ENCODE measurements around the gene CNNM3. TPM values are rescaled to one million over a fixed set of nuclear protein-coding genes. Genes with fewer than 3 reads are reported as not detected.
"Not testable (repeated sequence)": the region's sequence is repeated elsewhere in the genome, so short reads cannot be mapped to it uniquely, and the experiment has no call there.

CNNM3 gene
- total RNA-seq, 1 experiment from 2014 or later, result 5.3 TPM

DNA sequence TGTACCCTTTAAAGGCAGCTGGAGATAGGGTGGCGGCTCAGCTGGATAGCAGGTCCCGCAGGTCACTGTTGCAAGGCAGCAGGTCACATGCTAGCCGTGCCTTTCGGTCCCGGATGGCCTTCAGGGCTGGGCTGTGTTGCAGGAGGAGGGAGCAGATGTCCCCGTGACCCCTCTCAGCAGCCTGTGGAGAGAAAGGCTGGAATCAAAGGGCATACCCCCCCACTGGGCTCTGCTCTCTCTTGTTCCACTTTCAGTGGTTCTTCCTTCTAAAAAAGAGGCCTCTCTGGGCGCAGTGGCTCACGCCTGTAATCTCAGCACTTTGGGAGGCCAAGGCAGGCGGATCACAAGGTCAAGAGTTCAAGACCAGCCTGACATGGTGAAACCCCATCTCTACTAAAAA is 32.2 kb downstream of the CNNM3 start:
- Histone ChIP-seq H3K4me3 (no peak overlapping the region), H3K4me1 (replicated peaks) (no peaks in the 10 kb centered on the region), H3K9me3 (replicated peaks) (no peaks in the 10 kb centered on the region), H3K27ac (no peak overlapping the region), H3K36me3 (peaks cover 28% of the 10 kb centered on the region), H3K27me3 (replicated peaks) (no peaks in the 10 kb centered on the region)
- DNase-seq (ENCODE audit: low read depth in 1 of 2, low spot score in 2 of 2), result no peak

DNA sequence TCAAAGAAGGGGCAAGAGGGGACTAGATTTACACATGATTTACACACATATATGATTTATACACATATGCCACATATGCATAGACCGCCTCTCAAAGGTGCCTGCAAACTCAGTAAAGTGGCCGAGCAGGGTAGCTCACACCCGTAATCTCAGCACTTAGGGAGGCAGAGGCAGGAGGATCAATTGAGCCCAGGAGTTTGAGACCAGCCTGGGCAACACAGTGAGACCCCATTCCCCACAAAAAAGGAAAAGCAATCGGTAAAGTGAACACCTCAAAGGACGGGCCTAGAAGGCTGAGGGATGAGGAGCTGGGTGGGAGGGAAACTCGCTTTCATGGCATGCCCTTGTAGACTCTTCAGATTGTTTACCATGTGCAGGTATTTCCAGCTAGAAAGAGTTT is 36.6 kb downstream of the CNNM3 start:
- no peak for DNase-seq (ENCODE audit: low read depth in 1 of 2, low spot score in 2 of 2)
- no peaks in the 10 kb centered on the region for H3K27me3 ChIP-seq (replicated peaks)
- peaks cover 30% of the 10 kb centered on the region for H3K36me3 ChIP-seq
- H3K9me3 ChIP-seq (replicated peaks), result no peaks in the 10 kb centered on the region
- H3K4me3 ChIP-seq, result no peak overlapping the region
- no peak overlapping the region for H3K27ac ChIP-seq
- H3K4me1 ChIP-seq (replicated peaks), result peaks cover 11% of the 10 kb centered on the region

DNA sequence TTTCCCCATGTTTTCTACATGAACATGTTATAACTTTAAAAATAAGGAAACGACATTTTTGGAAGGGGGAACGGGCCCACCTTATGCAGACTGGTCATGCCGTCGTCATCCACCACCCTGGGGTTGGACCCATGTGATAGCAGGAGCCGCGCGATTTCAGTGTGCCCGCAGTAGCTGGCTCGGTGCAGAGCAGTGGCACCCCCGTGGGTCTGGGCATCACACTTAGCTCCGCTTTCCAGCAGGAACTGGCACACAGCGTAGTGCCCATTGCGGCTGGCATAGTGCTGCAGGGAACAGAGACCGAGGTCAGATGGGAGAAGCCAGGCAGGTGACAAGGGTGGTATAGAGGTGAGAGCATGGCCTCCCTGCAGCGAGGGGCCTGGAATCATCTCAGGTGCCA is 37.3 kb downstream of the CNNM3 start:
- DNase-seq (ENCODE audit: low read depth in 1 of 2, low spot score in 2 of 2), result no peak
- peaks cover 25% of the 10 kb centered on the region for H3K36me3 ChIP-seq
- no peak overlapping the region for H3K4me3 ChIP-seq
- H3K9me3 ChIP-seq (replicated peaks), result no peaks in the 10 kb centered on the region
- H3K4me1 ChIP-seq (replicated peaks), result peaks cover 13% of the 10 kb centered on the region
- H3K27me3 ChIP-seq (replicated peaks), result no peaks in the 10 kb centered on the region
- no peak overlapping the region for H3K27ac ChIP-seq

DNA sequence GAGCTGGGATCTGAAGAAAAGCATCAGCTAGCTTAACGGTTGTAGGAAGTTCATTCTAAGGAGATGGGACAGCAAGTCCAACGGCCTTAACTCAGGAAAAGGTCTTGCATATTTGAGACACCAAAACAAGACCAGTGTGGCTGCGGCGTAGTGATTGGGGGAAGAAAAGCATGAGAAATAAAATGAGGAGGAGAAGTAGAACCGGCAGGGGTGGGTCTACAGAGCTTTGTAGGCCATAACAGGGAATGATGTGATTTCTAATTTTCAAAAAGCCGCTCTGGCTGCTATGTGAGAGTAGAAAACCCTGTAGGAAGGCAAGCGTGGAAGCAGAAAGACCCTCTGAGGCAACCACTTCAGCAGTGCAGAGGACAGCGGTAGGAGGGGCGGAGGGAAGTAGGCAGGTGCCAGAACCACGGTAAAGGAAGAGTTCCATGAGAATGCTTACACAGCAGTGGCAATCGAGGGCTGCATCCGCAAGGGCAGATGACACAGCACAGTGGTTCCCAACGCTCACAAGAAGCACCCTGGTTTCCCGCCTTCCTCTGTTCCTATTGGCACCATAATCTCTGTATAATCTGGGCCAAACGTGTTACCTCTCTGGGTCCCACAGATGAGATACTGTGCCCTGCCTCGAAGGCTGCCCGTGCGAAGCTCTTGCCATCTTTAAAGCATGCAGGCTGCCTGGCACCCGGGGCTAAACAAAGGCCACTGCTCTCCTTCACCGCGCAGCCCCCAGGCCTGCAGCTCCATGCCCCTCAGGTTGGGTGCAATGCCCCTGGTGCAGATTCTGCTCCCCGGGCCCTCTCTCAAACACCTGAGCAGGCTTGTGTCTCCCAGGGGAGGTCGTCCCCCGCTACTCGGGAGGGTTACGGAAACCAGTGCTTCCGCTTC is 41.0 kb downstream of the CNNM3 start:
- DNase-seq (ENCODE audit: low read depth in 1 of 2, low spot score in 2 of 2), result peak in 1 of 2 experiments; percentile 32
- Histone ChIP-seq H3K4me1 (replicated peaks) (peaks cover 19% of the 10 kb centered on the region), H3K27me3 (replicated peaks) (no peaks in the 10 kb centered on the region), H3K27ac (peak overlapping the region; percentile 38; the same call in 1 of the 2 replicates), H3K4me3 (peak overlapping the region; percentile 75), H3K36me3 (peaks cover 36% of the 10 kb centered on the region), H3K9me3 (replicated peaks) (no peaks in the 10 kb centered on the region; the same call in 1 of the 2 replicates)

DNA sequence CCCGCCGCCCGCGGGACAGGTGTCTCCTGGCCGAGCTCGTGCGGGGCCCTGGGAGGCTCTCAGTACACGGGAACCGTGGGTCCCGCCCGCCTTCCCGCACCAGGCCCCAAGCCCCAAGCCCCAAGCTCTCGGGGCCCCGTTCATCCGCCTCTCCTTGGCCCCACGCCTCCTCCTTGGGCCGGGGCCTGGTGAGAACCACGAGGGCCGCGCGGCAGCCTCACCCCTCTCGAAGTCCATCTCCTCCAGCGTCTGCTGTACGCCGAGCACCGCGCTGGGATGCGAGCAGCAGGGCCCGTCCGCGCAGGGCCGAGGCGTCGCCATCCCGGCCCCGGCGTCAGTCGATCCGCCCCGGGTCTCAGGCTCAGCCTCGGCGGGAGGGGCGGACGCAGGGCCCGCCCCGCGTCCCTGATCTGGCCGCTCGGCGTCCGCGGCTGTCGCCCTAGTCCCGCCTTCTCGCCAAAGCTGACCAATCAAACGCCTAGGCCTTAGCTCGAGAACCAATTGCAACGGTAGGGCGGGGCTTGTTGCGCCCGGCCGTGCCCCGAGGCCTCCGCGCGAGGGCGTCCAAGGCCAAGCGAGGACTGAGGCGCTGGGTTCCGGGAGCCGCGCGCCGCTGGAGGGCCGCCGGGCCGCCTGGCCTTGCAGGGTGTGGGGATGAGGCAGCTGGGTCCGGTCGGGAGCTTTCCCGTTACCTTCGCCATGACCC is 41.8 kb downstream of the CNNM3 start, which contains the start of gene ANKRD39:
ANKRD39 (minus strand) TSS at position 350 of the 706 bp plus-strand sequence; CDS start at position 321, 29 bp downstream.
- H3K4me1 ChIP-seq (replicated peaks), result peaks cover 19% of the 10 kb centered on the region
- H3K27me3 ChIP-seq (replicated peaks), result no peaks in the 10 kb centered on the region
- peaks cover 39% of the 10 kb centered on the region for H3K36me3 ChIP-seq
- H3K27ac ChIP-seq, result peak within 1 kb of the TSS; percentile 38; the same call in 1 of the 2 replicates
- DNase-seq (ENCODE audit: low read depth in 1 of 2, low spot score in 2 of 2), result peak; percentile 97 to 98
- H3K9me3 ChIP-seq (replicated peaks), result no peaks in the 10 kb centered on the region; the same call in 1 of the 2 replicates
- H3K4me3 ChIP-seq, result peak within 1 kb of the TSS; percentile 75

DNA sequence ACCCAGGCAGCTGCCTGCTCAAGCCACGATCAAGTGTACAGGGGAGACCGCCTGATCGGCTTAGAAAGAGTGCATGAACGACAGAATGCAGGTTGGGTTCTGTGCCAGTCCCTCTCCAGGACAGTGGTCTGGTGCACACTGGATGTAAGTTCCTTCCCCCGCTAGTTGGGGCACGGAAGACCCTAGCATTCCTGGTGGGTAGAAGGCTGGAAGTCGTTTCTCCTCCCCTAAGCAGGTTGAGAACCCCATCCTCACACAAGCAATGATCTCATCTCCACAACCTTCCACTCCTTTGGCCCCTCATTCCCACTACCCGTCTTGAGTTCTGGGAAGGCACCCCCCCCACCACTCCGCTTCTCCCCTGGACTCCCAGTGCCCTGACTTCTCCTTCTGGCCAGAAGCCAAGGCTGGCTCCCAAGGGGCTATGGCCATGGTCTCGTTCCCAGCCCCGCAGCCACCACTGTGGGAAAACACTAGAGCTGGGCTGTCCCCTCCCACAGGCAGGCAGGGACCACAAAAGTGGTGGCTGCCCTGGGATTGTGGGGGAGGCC is 43.1 kb downstream of the CNNM3 start:
- H3K36me3 ChIP-seq, result peaks cover 47% of the 10 kb centered on the region
- H3K4me1 ChIP-seq (replicated peaks), result peaks cover 28% of the 10 kb centered on the region
- no peaks in the 10 kb centered on the region for H3K27me3 ChIP-seq (replicated peaks)
- H3K9me3 ChIP-seq (replicated peaks), result no peaks in the 10 kb centered on the region; the same call in 1 of the 2 replicates
- H3K27ac ChIP-seq, result no peak overlapping the region
- no peak for DNase-seq (ENCODE audit: low read depth in 1 of 2, low spot score in 2 of 2)
- H3K4me3 ChIP-seq, result no peak overlapping the region

DNA sequence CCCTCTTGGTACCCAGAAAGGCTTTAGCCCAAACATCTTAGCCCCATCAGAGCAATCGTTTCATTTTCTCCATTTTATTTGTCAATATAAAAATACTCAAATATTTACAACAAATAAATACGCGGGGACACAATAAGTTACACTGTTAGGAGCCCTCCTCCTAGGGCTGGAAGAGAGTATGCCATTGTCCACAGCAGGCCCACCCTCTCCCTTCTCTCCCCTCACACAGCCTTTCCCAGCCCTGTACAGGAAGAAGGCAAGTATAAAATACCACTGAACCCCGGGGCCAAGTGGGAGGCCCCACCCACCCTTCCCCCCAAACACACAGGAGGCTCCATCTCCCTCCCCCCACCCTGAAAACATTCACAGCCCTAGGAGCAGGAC is 43.6 kb downstream of the CNNM3 start:
- no peak overlapping the region for H3K4me3 ChIP-seq
- H3K9me3 ChIP-seq (replicated peaks), result no peaks in the 10 kb centered on the region; the same call in 1 of the 2 replicates
- no peak for DNase-seq (ENCODE audit: low read depth in 1 of 2, low spot score in 2 of 2)
- H3K27me3 ChIP-seq (replicated peaks), result no peaks in the 10 kb centered on the region
- H3K27ac ChIP-seq, result no peak overlapping the region
- peaks cover 28% of the 10 kb centered on the region for H3K4me1 ChIP-seq (replicated peaks)
- peaks cover 52% of the 10 kb centered on the region for H3K36me3 ChIP-seq

DNA sequence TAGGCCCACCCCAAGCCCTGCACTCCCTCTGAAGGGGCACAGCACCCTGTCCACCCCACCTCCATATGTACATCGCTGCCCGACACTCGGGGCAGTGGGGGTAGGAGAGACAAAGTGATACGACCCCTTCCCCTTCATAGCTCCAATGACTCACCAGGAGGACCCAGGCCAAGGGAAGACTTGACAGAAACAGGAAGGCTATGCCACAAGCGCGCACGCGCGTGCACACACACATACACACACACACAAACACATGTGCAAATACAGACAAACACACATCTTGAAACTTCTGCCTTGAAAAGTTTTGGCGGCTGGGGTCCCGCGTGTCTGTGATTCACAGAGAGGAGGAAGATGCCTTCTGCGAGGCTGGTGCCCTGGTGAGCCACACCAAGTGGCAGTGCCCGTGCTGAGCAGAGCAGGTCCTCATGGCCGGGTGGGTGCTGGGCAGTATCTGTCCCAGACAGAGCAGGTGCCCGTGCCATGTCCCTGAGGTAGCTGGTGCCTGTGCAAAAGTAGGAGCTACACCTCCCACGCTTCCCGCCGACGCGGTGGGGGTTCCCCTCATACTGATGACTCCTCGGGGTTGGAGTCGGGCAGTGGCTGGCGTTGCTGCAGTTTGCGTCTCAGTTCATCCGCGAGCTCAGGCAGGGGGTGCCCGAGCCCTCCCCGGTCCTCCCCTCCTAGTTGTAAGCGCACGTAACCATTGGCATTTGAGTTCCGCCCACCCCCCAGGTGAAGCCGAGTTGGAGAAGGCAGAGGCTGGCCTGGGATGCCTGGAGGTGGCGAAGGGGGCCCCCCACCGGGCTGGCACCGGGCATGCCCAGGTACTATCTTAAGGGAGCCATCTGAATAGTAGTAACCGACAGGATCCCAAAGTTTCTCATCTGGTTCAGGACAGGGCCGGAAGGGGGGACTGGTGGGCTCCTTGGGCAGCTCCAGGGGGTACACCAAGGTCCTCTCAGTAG is 44.3 kb downstream of the CNNM3 start:
- peaks cover 59% of the 10 kb centered on the region for H3K36me3 ChIP-seq
- no peaks in the 10 kb centered on the region for H3K27me3 ChIP-seq (replicated peaks)
- H3K9me3 ChIP-seq (replicated peaks), result no peaks in the 10 kb centered on the region; the same call in 1 of the 2 replicates
- DNase-seq (ENCODE audit: low read depth in 1 of 2, low spot score in 2 of 2), result no peak
- no peak overlapping the region for H3K4me3 ChIP-seq
- no peak overlapping the region for H3K27ac ChIP-seq
- peaks cover 28% of the 10 kb centered on the region for H3K4me1 ChIP-seq (replicated peaks)

DNA sequence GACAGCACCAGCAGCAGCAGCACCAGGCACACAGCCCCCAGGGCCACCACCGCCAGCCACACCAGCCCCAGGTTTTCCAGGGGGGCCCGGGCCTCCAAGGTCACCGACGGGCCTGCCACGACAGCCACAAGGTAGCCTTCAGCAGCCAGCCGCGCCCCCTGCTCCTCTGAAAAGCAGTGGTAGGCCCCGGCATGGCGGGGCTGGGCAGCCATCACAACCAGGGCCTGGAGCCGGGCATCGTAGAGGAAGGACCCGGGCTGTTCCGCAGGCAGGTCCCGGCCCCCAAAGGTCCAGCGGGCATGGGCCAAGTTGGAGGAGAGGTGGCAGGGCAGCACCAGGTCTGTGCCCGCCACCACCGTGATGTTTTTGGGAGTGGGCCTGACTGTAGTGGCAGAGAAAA is 45.0 kb downstream of the CNNM3 start:
- no peak for DNase-seq (ENCODE audit: low read depth in 1 of 2, low spot score in 2 of 2)
- Histone ChIP-seq H3K36me3 (peaks cover 66% of the 10 kb centered on the region), H3K9me3 (replicated peaks) (no peaks in the 10 kb centered on the region; the same call in 1 of the 2 replicates)

DNA sequence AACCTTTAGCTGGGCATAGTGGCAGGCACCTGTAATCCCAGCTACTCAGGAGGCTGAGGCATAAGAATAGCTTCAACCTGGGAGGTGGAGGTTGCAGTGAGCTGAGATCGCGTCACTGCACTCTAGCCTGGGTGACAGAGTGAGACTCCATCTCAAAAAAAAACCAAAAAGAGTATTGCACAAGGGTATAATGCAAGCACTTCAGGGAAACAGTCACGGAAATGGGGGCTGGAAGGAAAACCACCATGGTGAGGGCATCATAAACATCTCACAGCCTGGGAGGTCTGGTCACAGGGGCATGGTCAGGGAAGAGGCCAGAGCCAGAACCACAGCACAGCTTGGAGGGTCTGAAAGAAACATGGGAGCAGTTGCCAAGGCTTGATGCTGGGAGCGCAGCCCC is 47.0 kb downstream of the CNNM3 start:
- Histone ChIP-seq H3K36me3 (peaks cover 80% of the 10 kb centered on the region), H3K4me1 (replicated peaks) (peaks cover 28% of the 10 kb centered on the region)
- not testable (repeated sequence) for H3K9me3 ChIP-seq (replicated peaks); H3K27me3 ChIP-seq (replicated peaks); H3K27ac ChIP-seq; H3K4me3 ChIP-seq
- peak in 1 of 2 experiments; percentile 19 for DNase-seq (ENCODE audit: low read depth in 1 of 2, low spot score in 2 of 2)

More for the DNA sequence above, 45.0 kb downstream of the CNNM3 start:
- Histone ChIP-seq H3K27me3 (replicated peaks) (no peaks in the 10 kb centered on the region), H3K4me1 (replicated peaks) (peaks cover 28% of the 10 kb centered on the region), H3K27ac (no peak overlapping the region), H3K4me3 (no peak overlapping the region)

DNA sequence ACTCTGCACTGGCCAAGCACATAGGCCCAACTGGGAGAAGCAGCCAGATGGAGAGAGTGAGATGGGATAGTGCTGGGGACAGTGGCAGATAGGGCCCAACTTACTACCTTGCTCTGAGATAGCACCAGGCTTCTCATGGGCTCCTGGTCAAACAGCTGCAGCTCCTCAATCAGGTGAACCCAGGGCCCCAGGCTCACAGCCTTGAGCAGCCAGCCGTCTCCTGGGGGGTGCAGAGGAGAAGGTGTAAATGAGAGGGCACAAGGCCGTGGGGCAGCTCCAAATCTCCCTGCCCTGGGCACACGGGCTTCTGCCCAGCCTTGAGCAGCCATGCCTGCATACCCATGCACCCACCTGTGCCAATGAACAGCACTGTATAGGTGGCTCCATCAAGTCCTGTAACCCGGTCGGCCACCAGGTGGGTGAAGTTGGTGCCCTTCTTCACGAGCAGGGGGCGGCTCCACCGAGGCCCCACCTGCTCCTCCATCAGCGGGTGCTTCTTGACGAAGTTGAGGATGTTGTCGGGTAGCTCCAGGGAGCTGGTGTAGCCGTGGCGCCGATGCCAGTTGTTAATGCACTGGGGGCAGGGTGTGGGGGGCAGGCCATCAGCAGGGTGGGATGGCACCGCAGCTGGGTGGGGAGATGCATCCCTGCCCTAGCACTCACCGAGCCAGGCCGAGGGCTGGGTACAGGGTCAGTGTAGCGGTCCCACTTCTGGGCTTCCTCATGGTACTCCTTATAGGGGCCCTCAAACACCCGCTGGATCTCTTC is 47.7 kb downstream of the CNNM3 start:
- peaks cover under 1% of the 10 kb centered on the region; the same call in 1 of the 2 replicates for H3K9me3 ChIP-seq (replicated peaks)
- H3K4me1 ChIP-seq (replicated peaks), result peaks cover 25% of the 10 kb centered on the region
- no peak overlapping the region for H3K27ac ChIP-seq
- DNase-seq (ENCODE audit: low read depth in 1 of 2, low spot score in 2 of 2), result no peak
- no peaks in the 10 kb centered on the region for H3K27me3 ChIP-seq (replicated peaks)
- H3K36me3 ChIP-seq, result peaks cover 80% of the 10 kb centered on the region
- no peak overlapping the region for H3K4me3 ChIP-seq

DNA sequence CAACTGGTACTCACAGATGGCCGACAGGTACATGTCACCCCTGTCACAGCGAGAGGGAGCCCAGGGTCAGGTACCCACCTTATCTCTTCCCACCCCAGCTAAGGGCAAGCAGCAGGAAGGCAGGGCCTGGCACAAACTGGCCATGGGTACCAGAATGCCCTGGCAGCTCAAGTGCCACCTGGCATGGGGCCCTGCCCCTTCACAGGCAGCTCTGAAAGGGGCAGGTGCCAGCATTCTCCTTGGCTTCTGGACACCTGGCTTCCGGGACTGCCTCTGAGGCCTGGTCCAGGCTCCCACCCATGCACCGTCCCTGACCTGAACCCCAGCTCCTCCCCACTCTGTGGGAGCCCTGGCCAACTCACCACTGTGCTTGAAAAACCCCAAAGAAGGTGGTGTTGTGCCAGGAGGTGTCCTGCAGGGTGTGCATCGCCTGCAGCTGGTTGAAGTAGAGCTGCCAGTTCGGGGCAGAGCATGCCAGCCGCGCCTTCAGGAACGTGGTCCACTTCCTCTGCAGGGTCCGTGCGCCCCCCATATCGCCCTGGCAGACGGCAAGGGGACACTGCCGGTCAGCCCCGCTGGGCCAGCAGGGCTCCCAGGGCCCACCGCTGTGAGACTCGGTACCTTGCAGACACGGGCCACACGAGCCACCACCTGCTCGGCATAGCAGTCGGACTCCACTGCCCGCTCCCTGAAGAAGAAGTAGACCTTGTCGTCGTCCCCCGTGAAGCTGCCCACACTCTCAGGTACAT is 48.4 kb downstream of the CNNM3 start:
- no peak for DNase-seq (ENCODE audit: low read depth in 1 of 2, low spot score in 2 of 2)
- Histone ChIP-seq H3K36me3 (peaks cover 83% of the 10 kb centered on the region), H3K9me3 (replicated peaks) (0 out of 2 replicates have a peak, but pooled peaks cover 4% of the 10 kb centered on the region), H3K27me3 (replicated peaks) (no peaks in the 10 kb centered on the region; the same call in 1 of the 2 replicates), H3K4me1 (replicated peaks) (peaks cover 23% of the 10 kb centered on the region), H3K27ac (no peak overlapping the region), H3K4me3 (no peak overlapping the region)
